PC-9 (cell line): ENCODE data around the gene LIMCH1. TPM values are rescaled to one million over a fixed set of nuclear protein-coding genes. Genes with fewer than 3 reads are reported as not detected.

ENCODE experiments used
- BruUV-seq: library from RNA; stranded (reverse); fragments of 400-500 nt; replicated peaks from 2 replicates; lab custom pipeline; 2021; lab: Mats Ljungman, UMichigan
- CTCF ChIA-PET: fragments of 300-600 bp; sonication (Branson Sonifier 250); formaldehyde crosslinking; loops from one replicate; lab custom pipeline; 2022; ENCODE audit warnings: antibody characterized with exemption; lab: Charles Lee
- POLR2A ChIA-PET: fragments of 300-600 bp; sonication (Branson Sonifier 250); formaldehyde crosslinking; loops from one replicate; lab custom pipeline; 2022; ENCODE audit warnings: antibody characterized with exemption; ENCODE audit not compliant: unreplicated experiment; lab: Charles Lee
- DNase-seq, 2 experiments: peaks; one replicate each; pipeline versions ENCODE4 v3.0.0 to v3.0.0-alpha.2; 2015 to 2022; ENCODE audit warnings: mixed read lengths in 1 of 2
- H2AFZ ChIP-seq: fragments of 200-600 bp; sonication (generic); 2 replicates; pipeline ENCODE4 v1.8.1; 2017; ENCODE audit warnings: antibody characterized with exemption
- H3F3A ChIP-seq: fragments of 200-600 bp; sonication (generic); 2 replicates; pipeline ENCODE4 v1.8.1; 2017; ENCODE audit warnings: antibody characterized with exemption, mild to moderate bottlenecking, low read depth; ENCODE audit not compliant: insufficient read depth
- H3K27ac ChIP-seq: fragments of 200-600 bp; sonication (generic); 2 replicates; pipeline ENCODE4 v1.6.1; 2016; ENCODE audit warnings: mixed run types
- H3K27me3 ChIP-seq: fragments of 200-600 bp; sonication (generic); 2 replicates; pipeline ENCODE4 v1.6.1; 2016; ENCODE audit warnings: low read depth, mixed run types; ENCODE audit not compliant: insufficient read depth
- H3K36me3 ChIP-seq: fragments of 200-600 bp; sonication (generic); 2 replicates; pipeline ENCODE4 v1.6.1; 2016; ENCODE audit warnings: low read depth, mixed run types
- H3K4me1 ChIP-seq: fragments of 200-600 bp; sonication (generic); replicated peaks from 2 replicates; pipeline ENCODE4 v1.6.1; 2016; ENCODE audit warnings: mixed run types; ENCODE audit not compliant: insufficient read depth
- H3K4me2 ChIP-seq: fragments of 200-600 bp; sonication (generic); 2 replicates; pipeline ENCODE4 v1.6.1; 2017; ENCODE audit warnings: mixed run types
- H3K4me3 ChIP-seq: fragments of 200-600 bp; sonication (generic); 2 replicates; pipeline ENCODE4 v1.6.1; 2016; ENCODE audit warnings: mixed run types
- H3K79me2 ChIP-seq: fragments of 200-600 bp; sonication (generic); 2 replicates; pipeline ENCODE4 v1.6.1; 2017; ENCODE audit warnings: low read depth, mixed run types
- H3K9me2 ChIP-seq: fragments of 200-600 bp; sonication (generic); 2 replicates; pipeline ENCODE4 v1.8.1; 2017; ENCODE audit warnings: mild to moderate bottlenecking; ENCODE audit not compliant: insufficient read depth
- H3K9me3 ChIP-seq: fragments of 200-600 bp; sonication (generic); 2 replicates; pipeline ENCODE4 v1.8.1; 2016; ENCODE audit warnings: low read depth; ENCODE audit not compliant: insufficient read depth
- H4K20me1 ChIP-seq: fragments of 200-600 bp; sonication (generic); 2 replicates; pipeline ENCODE4 v1.8.1; 2017; ENCODE audit not compliant: insufficient read depth
- CTCF ChIP-seq: fragments of 200-600 bp; sonication (generic); conservative IDR thresholded peaks from 2 replicates; pipeline ENCODE4 v1.6.1; 2017; ENCODE audit warnings: mixed run types, antibody characterized with exemption, mild to moderate bottlenecking, moderate library complexity
- EZH2 ChIP-seq: fragments of 200-600 bp; sonication (generic); IDR thresholded peaks from 2 replicates; pipeline ENCODE4 v1.8.0; 2017; ENCODE audit warnings: antibody characterized with exemption, low read depth
- intact Hi-C: fragments of 100-400 bp; cut with micrococcal nuclease; formaldehyde crosslinking; loops from one replicate; pipeline ENCODE4 v1.10.0; 2022; ENCODE audit not compliant: unreplicated experiment
- total RNA-seq: library from RNA; stranded (reverse); gene quantifications from 2 replicates; pipeline ENCODE4 v1.2.3, GENCODE V29; 2021

Gene LIMCH1
- total RNA-seq, 1 experiment from 2014 or later: 339 TPM

GRCh38 chr4:41656572-41657520 lies 118.9 kb downstream of the LIMCH1 start:
- no peak overlapping the region for H2AFZ ChIP-seq
- H3K9me3 ChIP-seq: no peaks in the 10 kb centered on the region; the same call in 1 of the 2 replicates
- BruUV-seq: no TSS peak
- intact Hi-C loops: loop anchor here (5.0 kb wide), 1 partner anchor 125 kb away; no protein-coding TSS in a partner anchor
- no peak for DNase-seq
- no peak overlapping the region for H3K4me3 ChIP-seq
- peaks cover 47% of the 10 kb centered on the region for H3K4me1 ChIP-seq
- TF ChIP-seq CTCF: no peak
- TF ChIP-seq EZH2: no peak
- peak overlapping the region; percentile 66; the same call in 1 of the 2 replicates for H3K27ac ChIP-seq
- no peaks in the 10 kb centered on the region for H3K27me3 ChIP-seq
- no peaks in the 10 kb centered on the region for H4K20me1 ChIP-seq
- POLR2A ChIA-PET: interaction anchor here (0.6 kb wide), 1 partner anchor 14 kb away, joined by 7 read pairs; no protein-coding TSS in a partner anchor
- no peaks in the 10 kb centered on the region for H3K9me2 ChIP-seq
- H3K79me2 ChIP-seq: no peaks in the 10 kb centered on the region
- H3F3A ChIP-seq: peaks cover 32% of the 10 kb centered on the region
- peaks cover 17% of the 10 kb centered on the region; the same call in 1 of the 2 replicates for H3K36me3 ChIP-seq
- H3K4me2 ChIP-seq: 0 out of 2 replicates have a peak overlapping the region, but pooled peaks have one; percentile 64
- CTCF ChIA-PET: no interaction called here

- no peaks in the 10 kb centered on the region for H3K27me3 ChIP-seq
- H3K9me2 ChIP-seq: no peaks in the 10 kb centered on the region
- no peaks in the 10 kb centered on the region for H3K79me2 ChIP-seq
- no peaks in the 10 kb centered on the region for H4K20me1 ChIP-seq
- peak overlapping the region; percentile 37 for H3K4me2 ChIP-seq
- peaks cover 47% of the 10 kb centered on the region for H3K4me1 ChIP-seq
- H3F3A ChIP-seq: peaks cover 32% of the 10 kb centered on the region
- peaks cover 17% of the 10 kb centered on the region; the same call in 1 of the 2 replicates for H3K36me3 ChIP-seq
- DNase-seq: no peak
- no peak overlapping the region for H2AFZ ChIP-seq
- TF ChIP-seq EZH2 (no peak), CTCF (no peak)
- TSS peak; percentile 88 for BruUV-seq
- intact Hi-C loops: loop anchor here (5.0 kb wide), 1 partner anchor 125 kb away; no protein-coding TSS in a partner anchor
- POLR2A ChIA-PET: no interaction called here
- no peaks in the 10 kb centered on the region; the same call in 1 of the 2 replicates for H3K9me3 ChIP-seq
- peak overlapping the region; percentile 66 for H3K27ac ChIP-seq
- H3K4me3 ChIP-seq: no peak overlapping the region
- CTCF ChIA-PET: interaction anchor here (0.6 kb wide), 1 partner anchor 239 kb away, joined by 20 read pairs; no protein-coding TSS in a partner anchor
These were observed 119.6 kb downstream of the LIMCH1 start for GRCh38 chr4:41657561-41657960.

GRCh38 chr4:41658163-41658562 lies 120.2 kb downstream of the LIMCH1 start:
- intact Hi-C loops: loop anchor here (1.0 to 5.0 kb wide), 2 partner anchors 126 to 151 kb away; no protein-coding TSS in a partner anchor
- TF ChIP-seq EZH2 (no peak), CTCF (no peak)
- no peaks in the 10 kb centered on the region for H3K79me2 ChIP-seq
- BruUV-seq: no TSS peak
- H3K36me3 ChIP-seq: peaks cover 17% of the 10 kb centered on the region; the same call in 1 of the 2 replicates
- peak in 1 of 2 experiments; percentile 88 for DNase-seq
- H2AFZ ChIP-seq: no peak overlapping the region
- H3K4me1 ChIP-seq: peaks cover 47% of the 10 kb centered on the region
- no peaks in the 10 kb centered on the region for H3K9me2 ChIP-seq
- H3F3A ChIP-seq: peaks cover 32% of the 10 kb centered on the region
- H3K9me3 ChIP-seq: no peaks in the 10 kb centered on the region; the same call in 1 of the 2 replicates
- peak overlapping the region; percentile 66 for H3K27ac ChIP-seq
- ChIA-PET POLR2A (no interaction called here), CTCF (interaction anchor here (0.6 kb wide), 1 partner anchor 238 kb away, joined by 20 read pairs; no protein-coding TSS in a partner anchor)
- H3K27me3 ChIP-seq: no peaks in the 10 kb centered on the region
- H4K20me1 ChIP-seq: no peaks in the 10 kb centered on the region
- no peak overlapping the region for H3K4me3 ChIP-seq
- peak overlapping the region; percentile 37 for H3K4me2 ChIP-seq
